Fibroblast of pulmonary artery (primary cell): Measurements from ENCODE around the gene UGT1A4.

ENCODE experiments used
- DNase-seq: peaks from one replicate; pipeline ENCODE4 v3.0.0-alpha.2; 2010; ENCODE audit warnings: low read depth
- H3K4me3 ChIP-seq: replicated peaks from 2 replicates; pipeline ENCODE4 v1.5.1; 2011; ENCODE audit warnings: low read depth, mild to moderate bottlenecking, control low read depth, low read length, moderate library complexity
- CTCF ChIP-seq: IDR thresholded peaks from 2 replicates; pipeline ENCODE4 v1.5.1; 2011; ENCODE audit warnings: mild to moderate bottlenecking, control low read depth, low read length, inconsistent platforms; ENCODE audit errors: missing control alignments

The UGT1A4 gene

GRCh38 chr2:233764264-233764663 lies 45.7 kb downstream of the UGT1A4 start:
- DNase-seq = peak; percentile 66
- no peak for TF ChIP-seq CTCF
- H3K4me3 ChIP-seq = no peak overlapping the region

GRCh38 chr2:233764761-233765160 lies 46.2 kb downstream of the UGT1A4 start:
- no peak overlapping the region for H3K4me3 ChIP-seq
- no peak for TF ChIP-seq CTCF
- no peak for DNase-seq

- no peak for DNase-seq
- no peak overlapping the region for H3K4me3 ChIP-seq
- TF ChIP-seq CTCF = no peak
Measured at GRCh38 chr2:233766416-233766815, 47.9 kb downstream of the UGT1A4 start.

GRCh38 chr2:233768076-233768475 lies 49.5 kb downstream of the UGT1A4 start:
- H3K4me3 ChIP-seq = no peak overlapping the region
- no peak for DNase-seq
- no peak for TF ChIP-seq CTCF

- DNase-seq = no peak
- TF ChIP-seq CTCF = no peak
- no peak overlapping the region for H3K4me3 ChIP-seq
Measured at GRCh38 chr2:233769260-233769659, 50.7 kb downstream of the UGT1A4 start.

GRCh38 chr2:233772153-233772552 lies 53.6 kb downstream of the UGT1A4 start:
- no peak overlapping the region for H3K4me3 ChIP-seq
- TF ChIP-seq CTCF = no peak
- no peak for DNase-seq

GRCh38 chr2:233772583-233772982 lies 54.0 kb downstream of the UGT1A4 start:
- no peak overlapping the region for H3K4me3 ChIP-seq
- peak; percentile 46 for DNase-seq
- TF ChIP-seq CTCF = peak; percentile 7
